NB4 (cell line): ENCODE results near the gene EXOC7.

Experiments used
- DNase-seq: peaks from one replicate; pipeline ENCODE4 v3.0.0; 2010; ENCODE audit warnings: low read depth
- H3K4me3 ChIP-seq: one replicate; pipeline ENCODE4 v1.5.1; 2011; ENCODE audit warnings: mild to moderate bottlenecking, low read depth, low read length, moderate library complexity
- MYC ChIP-seq: IDR thresholded peaks from 2 replicates; pipeline ENCODE4 v1.6.1; 2011; ENCODE audit warnings: low read depth, low read length
- POLR2A ChIP-seq: IDR thresholded peaks from 2 replicates; pipeline ENCODE4 v1.6.1; 2011; ENCODE audit warnings: mild to moderate bottlenecking; ENCODE audit not compliant: insufficient read length; ENCODE audit errors: extremely low read depth
- TF ChIP-seq, protein P1 (sequence below): IDR thresholded peaks from 2 replicates; pipeline ENCODE4 v1.6.1; 2011; ENCODE audit warnings: low read depth, low read length
- TF ChIP-seq, protein P2 (sequence below): IDR thresholded peaks from one replicate; pipeline ENCODE4 v1.5.1; 2012; ENCODE audit warnings: low read depth, low read length

Gene EXOC7

DNA sequence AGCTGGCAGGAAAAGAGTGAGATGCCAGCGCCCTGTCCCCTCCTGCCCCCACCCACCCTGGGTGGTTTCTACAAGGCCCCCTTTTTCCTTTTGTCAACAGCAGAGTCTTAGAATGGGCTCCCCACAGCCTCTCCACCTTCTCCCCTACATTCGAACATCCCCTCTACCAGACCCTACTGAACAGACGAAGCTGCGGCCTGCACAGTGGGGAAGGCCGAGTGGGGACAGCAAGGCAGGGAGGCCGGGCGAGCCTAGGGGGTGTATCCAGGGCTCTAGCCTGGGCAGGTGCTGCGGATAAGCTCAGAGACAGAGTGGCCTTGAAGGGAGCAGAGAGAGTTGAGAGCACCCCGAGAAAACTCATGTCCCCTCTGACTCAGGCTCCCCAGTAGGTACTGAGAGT is 17.2 kb downstream of the EXOC7 start:
- no peak for DNase-seq
- H3K4me3 ChIP-seq: no peak overlapping the region
- TF ChIP-seq, protein P1, sequence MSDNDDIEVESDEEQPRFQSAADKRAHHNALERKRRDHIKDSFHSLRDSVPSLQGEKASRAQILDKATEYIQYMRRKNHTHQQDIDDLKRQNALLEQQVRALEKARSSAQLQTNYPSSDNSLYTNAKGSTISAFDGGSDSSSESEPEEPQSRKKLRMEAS: no peak
- no peak for TF ChIP-seq POLR2A
- TF ChIP-seq, protein P2, sequence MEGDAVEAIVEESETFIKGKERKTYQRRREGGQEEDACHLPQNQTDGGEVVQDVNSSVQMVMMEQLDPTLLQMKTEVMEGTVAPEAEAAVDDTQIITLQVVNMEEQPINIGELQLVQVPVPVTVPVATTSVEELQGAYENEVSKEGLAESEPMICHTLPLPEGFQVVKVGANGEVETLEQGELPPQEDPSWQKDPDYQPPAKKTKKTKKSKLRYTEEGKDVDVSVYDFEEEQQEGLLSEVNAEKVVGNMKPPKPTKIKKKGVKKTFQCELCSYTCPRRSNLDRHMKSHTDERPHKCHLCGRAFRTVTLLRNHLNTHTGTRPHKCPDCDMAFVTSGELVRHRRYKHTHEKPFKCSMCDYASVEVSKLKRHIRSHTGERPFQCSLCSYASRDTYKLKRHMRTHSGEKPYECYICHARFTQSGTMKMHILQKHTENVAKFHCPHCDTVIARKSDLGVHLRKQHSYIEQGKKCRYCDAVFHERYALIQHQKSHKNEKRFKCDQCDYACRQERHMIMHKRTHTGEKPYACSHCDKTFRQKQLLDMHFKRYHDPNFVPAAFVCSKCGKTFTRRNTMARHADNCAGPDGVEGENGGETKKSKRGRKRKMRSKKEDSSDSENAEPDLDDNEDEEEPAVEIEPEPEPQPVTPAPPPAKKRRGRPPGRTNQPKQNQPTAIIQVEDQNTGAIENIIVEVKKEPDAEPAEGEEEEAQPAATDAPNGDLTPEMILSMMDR: no peak
- TF ChIP-seq MYC: no peak

GRCh38 chr17:76085731-76086366 is 17.7 kb downstream of the EXOC7 start:
- no peak overlapping the region for H3K4me3 ChIP-seq
- TF ChIP-seq, protein P2: no peak
- TF ChIP-seq POLR2A: no peak
- TF ChIP-seq, protein P1: no peak
- TF ChIP-seq MYC: no peak
- DNase-seq: no peak

DNA sequence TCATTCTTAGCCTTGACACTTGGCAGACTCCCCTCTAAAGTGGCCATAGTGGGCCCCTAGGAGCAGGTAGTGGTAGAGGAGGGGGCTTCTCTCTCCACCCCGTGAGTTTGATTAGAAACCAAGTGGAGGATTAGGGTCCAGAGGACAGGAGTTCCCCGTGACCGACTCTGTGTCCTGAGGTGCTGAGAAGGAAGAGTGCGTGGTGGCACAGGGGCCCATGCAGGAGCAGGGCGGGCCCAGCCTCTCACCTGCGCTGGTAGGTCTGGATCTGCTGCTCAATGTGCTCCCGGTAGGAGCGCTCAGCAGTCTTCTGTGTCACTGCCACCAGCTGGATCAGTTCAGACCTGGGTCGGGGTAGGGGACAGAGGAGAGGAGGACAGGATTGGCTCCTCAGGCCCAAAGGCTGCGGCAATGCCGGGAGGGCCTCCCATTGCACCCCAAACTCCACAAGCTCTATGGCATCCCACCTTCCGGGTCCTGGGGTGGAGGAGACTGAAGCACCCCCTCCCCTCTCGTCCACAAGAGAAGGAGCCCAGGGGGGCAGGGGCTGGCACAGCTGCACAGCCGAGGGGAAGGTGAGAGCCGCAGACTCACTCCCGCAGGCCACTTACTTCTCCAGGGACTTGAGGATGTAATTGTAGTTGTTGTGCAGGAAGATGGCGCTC is 18.4 kb downstream of the EXOC7 start:
- no peak overlapping the region for H3K4me3 ChIP-seq
- DNase-seq: no peak
- TF ChIP-seq, protein P2: no peak
- no peak for TF ChIP-seq POLR2A
- TF ChIP-seq MYC: no peak
- TF ChIP-seq, protein P1: no peak

GRCh38 chr17:76083536-76084182 is 19.9 kb downstream of the EXOC7 start:
- H3K4me3 ChIP-seq: no peak overlapping the region
- TF ChIP-seq MYC (no peak), POLR2A (no peak)
- TF ChIP-seq, protein P1: no peak
- TF ChIP-seq, protein P2: no peak
- no peak for DNase-seq

GRCh38 chr17:76082326-76083251 is 21.0 kb downstream of the EXOC7 start:
- no peak overlapping the region for H3K4me3 ChIP-seq
- TF ChIP-seq, protein P1: no peak
- TF ChIP-seq, protein P2: no peak
- no peak for DNase-seq
